GM23248 (cell line): ENCODE results near the gene PTPRN2.

Source experiments
- EZH2 ChIP-seq: fragments of 200-600 bp; sonication (generic); IDR thresholded peaks from 2 replicates; pipeline ENCODE4 v1.6.1; 2018; ENCODE audit warnings: antibody characterized with exemption, mild to moderate bottlenecking; ENCODE audit not compliant: insufficient read depth, poor library complexity, severe bottlenecking
- EZH2phosphoT487 ChIP-seq: fragments of 200-600 bp; sonication (generic); IDR thresholded peaks from 2 replicates; pipeline ENCODE4 v1.6.1; 2018; ENCODE audit warnings: antibody characterized with exemption, moderate library complexity, mild to moderate bottlenecking, low read depth; ENCODE audit not compliant: insufficient read depth

- TF ChIP-seq EZH2 (no peak), EZH2phosphoT487 (no peak)
Measured at GRCh38 chr7:158607563-158607962, 19.9 kb upstream of the PTPRN2 start.
